Measurements from ENCODE around the gene KPTN. TPM values are rescaled to one million over a fixed set of nuclear protein-coding genes. Genes with fewer than 3 reads are reported as not detected.

The KPTN gene
- total RNA-seq, 1 experiment from 2014 or later, result 9.9 TPM

DNA sequence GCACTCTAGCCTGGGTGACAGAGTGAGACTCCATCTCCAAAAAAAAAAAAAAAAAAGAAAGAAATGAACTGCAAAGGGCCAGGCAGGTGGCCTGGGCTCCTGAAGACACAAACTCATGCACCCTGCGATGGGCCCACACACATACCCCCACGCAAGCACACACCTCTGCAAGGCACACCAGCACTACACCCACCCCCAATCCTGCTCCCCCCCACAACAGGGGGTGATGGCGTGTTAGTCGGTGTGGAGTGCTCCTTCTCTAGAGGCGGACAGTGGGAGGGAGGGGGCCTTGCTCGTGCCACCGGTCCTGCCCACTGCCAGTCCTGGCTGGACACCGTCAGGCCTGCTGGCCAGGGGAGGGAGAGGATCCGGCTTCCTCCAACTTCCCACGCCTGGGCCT lies 10.7 kb downstream of the KPTN start:
- Histone ChIP-seq H3K36me3 (replicated peaks; ENCODE audit: control insufficient read depth, insufficient read depth, low read length) (no peaks in the 10 kb centered on the region), H3K27me3 (ENCODE audit: control insufficient read depth, insufficient read depth, low read length) (peaks cover 22% of the 10 kb centered on the region), H3K4me3 (ENCODE audit: insufficient read depth, low read depth, low read length) (no peak overlapping the region)
- DNase-seq, result peak; percentile 49

DNA sequence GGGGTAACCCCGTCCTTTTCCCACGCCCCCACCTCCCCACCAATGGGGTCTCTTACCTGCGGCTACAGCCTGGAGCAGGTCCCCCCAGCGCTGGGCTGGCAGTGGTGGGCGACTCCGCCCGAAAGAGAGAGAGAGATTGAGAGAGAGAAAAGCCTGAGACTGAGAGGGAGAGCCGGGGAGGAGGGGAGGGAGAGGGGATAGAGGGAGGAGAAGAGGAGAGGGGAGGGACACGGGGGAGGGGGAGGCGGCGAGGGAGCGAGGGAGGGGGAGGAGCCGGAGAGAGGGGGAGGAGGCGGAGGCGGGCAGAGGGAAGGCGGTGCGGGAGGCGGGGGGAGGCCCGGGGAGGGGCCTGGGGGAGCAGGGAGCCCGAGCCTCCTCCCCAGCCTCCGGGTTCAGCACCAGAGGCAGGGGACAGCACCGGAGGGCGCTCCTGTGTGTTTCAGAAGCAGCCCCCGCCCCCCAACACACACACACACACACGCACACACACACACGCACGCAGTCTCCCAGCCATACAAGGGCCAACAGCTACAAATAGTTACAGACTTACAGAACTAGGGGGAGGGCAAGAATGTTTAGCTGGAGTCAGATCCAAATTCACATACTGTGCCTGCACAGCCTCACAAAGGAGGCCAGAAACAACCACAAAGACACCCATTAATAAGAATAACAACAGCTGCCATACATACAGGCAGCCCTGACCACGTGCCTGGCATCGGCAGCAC lies 12.1 kb downstream of the KPTN start, which contains the start of gene SLC8A2:
SLC8A2 (minus strand) TSS at position 161 of the 725 bp plus-strand sequence. CDS start 5,490 bp downstream, outside the sequence.
- peak; percentile 100 for DNase-seq
- no peaks in the 10 kb centered on the region for H3K36me3 ChIP-seq (replicated peaks; ENCODE audit: control insufficient read depth, insufficient read depth, low read length)
- peaks cover 22% of the 10 kb centered on the region for H3K27me3 ChIP-seq (ENCODE audit: control insufficient read depth, insufficient read depth, low read length)
- peak within 1 kb of the TSS; percentile 59 for H3K4me3 ChIP-seq (ENCODE audit: insufficient read depth, low read depth, low read length)

GRCh38 chr19:47471381-47471732 lies 12.7 kb downstream of the KPTN start:
- H3K27me3 ChIP-seq (ENCODE audit: control insufficient read depth, insufficient read depth, low read length), result peaks cover 22% of the 10 kb centered on the region
- peak overlapping the region; percentile 59 for H3K4me3 ChIP-seq (ENCODE audit: insufficient read depth, low read depth, low read length)

GRCh38 chr19:47470447-47471195 lies 13.4 kb downstream of the KPTN start:
- peak overlapping the region; percentile 59 for H3K4me3 ChIP-seq (ENCODE audit: insufficient read depth, low read depth, low read length)
- H3K36me3 ChIP-seq (replicated peaks; ENCODE audit: control insufficient read depth, insufficient read depth, low read length), result no peaks in the 10 kb centered on the region
- peak; percentile 59 for DNase-seq
- peaks cover 22% of the 10 kb centered on the region for H3K27me3 ChIP-seq (ENCODE audit: control insufficient read depth, insufficient read depth, low read length)

More at GRCh38 chr19:47471381-47471732, 12.7 kb downstream of the KPTN start:
- DNase-seq, result no peak
- H3K36me3 ChIP-seq (replicated peaks; ENCODE audit: control insufficient read depth, insufficient read depth, low read length), result no peaks in the 10 kb centered on the region

- DNase-seq, result peak; percentile 51
- Histone ChIP-seq H3K27me3 (ENCODE audit: control insufficient read depth, insufficient read depth, low read length) (peaks cover 22% of the 10 kb centered on the region), H3K36me3 (replicated peaks; ENCODE audit: control insufficient read depth, insufficient read depth, low read length) (no peaks in the 10 kb centered on the region), H3K4me3 (ENCODE audit: insufficient read depth, low read depth, low read length) (no peak overlapping the region)
These were observed 14.3 kb downstream of the KPTN start for GRCh38 chr19:47469719-47470118.

GRCh38 chr19:47469363-47469700 lies 14.7 kb downstream of the KPTN start:
- no peak overlapping the region for H3K4me3 ChIP-seq (ENCODE audit: insufficient read depth, low read depth, low read length)

DNA sequence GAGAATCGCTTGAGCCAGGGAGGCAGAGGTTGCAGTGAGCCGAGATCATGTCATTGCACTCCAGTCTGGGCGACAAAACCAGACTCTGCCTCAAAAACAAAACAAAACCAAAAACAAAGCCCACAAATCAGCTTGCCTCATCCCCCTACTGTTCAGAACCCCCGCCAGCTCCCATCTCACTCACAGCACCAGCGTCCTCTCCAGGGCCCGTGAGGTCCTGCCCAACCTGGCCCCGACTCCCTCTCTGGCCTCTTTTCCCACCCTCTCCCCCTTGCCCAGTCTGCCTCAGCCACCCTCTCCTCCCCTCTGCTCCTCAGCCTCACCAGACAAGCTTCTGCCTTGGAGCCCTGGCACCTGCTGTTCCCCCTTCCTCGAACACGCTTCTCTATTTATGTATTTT lies 16.1 kb downstream of the KPTN start:
- H3K36me3 ChIP-seq (replicated peaks; ENCODE audit: control insufficient read depth, insufficient read depth, low read length), result no peaks in the 10 kb centered on the region
- H3K27me3 ChIP-seq (ENCODE audit: control insufficient read depth, insufficient read depth, low read length), result peaks cover 22% of the 10 kb centered on the region
- H3K4me3 ChIP-seq (ENCODE audit: insufficient read depth, low read depth, low read length), result no peak overlapping the region
- DNase-seq, result peak; percentile 72

More at GRCh38 chr19:47469363-47469700, 14.7 kb downstream of the KPTN start:
- no peaks in the 10 kb centered on the region for H3K36me3 ChIP-seq (replicated peaks; ENCODE audit: control insufficient read depth, insufficient read depth, low read length)
- DNase-seq, result peak; percentile 48
- peaks cover 22% of the 10 kb centered on the region for H3K27me3 ChIP-seq (ENCODE audit: control insufficient read depth, insufficient read depth, low read length)

DNA sequence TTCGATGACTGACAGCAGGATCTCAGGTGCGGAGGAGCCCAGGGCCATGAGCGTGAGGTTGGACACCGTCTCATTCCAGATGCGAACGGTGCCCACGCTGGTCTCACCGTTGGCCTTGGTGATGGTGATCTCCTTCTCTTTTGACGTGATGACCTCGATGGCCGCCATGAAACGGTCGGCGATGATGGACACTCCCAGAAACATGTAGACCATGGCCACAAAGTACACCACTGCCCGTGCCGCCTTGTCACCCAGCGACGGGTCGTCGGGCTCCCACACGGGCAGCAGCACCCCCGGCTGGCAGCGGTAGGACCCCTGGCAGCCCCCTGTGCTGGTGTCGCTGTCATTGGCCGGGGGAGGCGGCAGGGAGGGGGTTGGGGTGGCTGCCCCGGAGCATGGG lies 18.1 kb downstream of the KPTN start:
- no peak for DNase-seq
- Histone ChIP-seq H3K4me3 (ENCODE audit: insufficient read depth, low read depth, low read length) (no peak overlapping the region), H3K27me3 (ENCODE audit: control insufficient read depth, insufficient read depth, low read length) (peaks cover 19% of the 10 kb centered on the region), H3K36me3 (replicated peaks; ENCODE audit: control insufficient read depth, insufficient read depth, low read length) (no peaks in the 10 kb centered on the region)

- peaks cover 9% of the 10 kb centered on the region for H3K27me3 ChIP-seq (ENCODE audit: control insufficient read depth, insufficient read depth, low read length)
- no peaks in the 10 kb centered on the region for H3K36me3 ChIP-seq (replicated peaks; ENCODE audit: control insufficient read depth, insufficient read depth, low read length)
- H3K4me3 ChIP-seq (ENCODE audit: insufficient read depth, low read depth, low read length), result no peak overlapping the region
- peak; percentile 28 for DNase-seq
These were observed 19.2 kb downstream of the KPTN start for GRCh38 chr19:47464675-47465419.

DNA sequence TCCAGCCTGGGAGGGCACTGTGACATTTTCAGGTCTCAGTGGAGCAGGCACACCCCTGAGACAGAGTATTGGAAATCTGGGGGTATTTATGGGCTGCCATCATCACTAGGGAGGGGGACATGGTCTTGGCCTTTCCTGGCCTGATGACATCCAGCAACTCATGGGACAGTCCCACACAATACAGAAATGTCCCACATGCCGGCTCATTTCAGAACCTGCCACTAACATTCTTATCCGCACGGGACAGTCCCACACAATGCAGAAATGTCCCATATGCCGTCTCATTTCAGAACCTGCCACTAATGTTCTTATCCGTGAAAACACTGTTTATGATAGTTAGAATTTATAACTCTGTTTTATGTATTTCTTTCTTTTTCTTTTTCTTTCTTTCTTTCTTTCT lies 22.1 kb downstream of the KPTN start:
- no peak for DNase-seq
- no peak overlapping the region for H3K4me3 ChIP-seq (ENCODE audit: insufficient read depth, low read depth, low read length)
- peaks cover 13% of the 10 kb centered on the region for H3K27me3 ChIP-seq (ENCODE audit: control insufficient read depth, insufficient read depth, low read length)
- H3K36me3 ChIP-seq (replicated peaks; ENCODE audit: control insufficient read depth, insufficient read depth, low read length), result no peaks in the 10 kb centered on the region

GRCh38 chr19:47459477-47459876 lies 24.5 kb downstream of the KPTN start:
- no peak for DNase-seq
- peaks cover 15% of the 10 kb centered on the region for H3K27me3 ChIP-seq (ENCODE audit: control insufficient read depth, insufficient read depth, low read length)

DNA sequence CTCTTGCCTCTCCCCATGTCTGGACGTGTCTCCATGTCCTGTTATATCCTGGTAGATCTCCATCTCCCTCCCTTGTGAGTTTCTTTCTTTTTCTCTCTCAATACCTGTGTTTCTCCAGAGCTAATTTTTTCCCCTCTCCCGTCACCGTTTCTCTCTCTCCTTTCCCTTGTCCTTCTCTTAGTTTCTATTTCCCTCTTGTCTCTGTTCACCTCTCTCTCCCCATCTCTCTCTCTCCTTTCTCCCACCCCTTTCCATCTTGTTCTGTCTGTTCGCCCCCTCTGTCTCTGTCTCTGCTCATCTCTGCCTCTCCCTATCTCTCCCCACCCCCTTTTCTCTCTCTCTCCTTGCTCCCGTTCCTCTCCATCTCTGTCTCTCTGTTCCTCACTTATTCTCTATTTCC lies 25.3 kb downstream of the KPTN start:
- no peak for DNase-seq
- Histone ChIP-seq H3K36me3 (replicated peaks; ENCODE audit: control insufficient read depth, insufficient read depth, low read length) (no peaks in the 10 kb centered on the region), H3K4me3 (ENCODE audit: insufficient read depth, low read depth, low read length) (no peak overlapping the region), H3K27me3 (ENCODE audit: control insufficient read depth, insufficient read depth, low read length) (peaks cover 15% of the 10 kb centered on the region)

More at GRCh38 chr19:47459477-47459876, 24.5 kb downstream of the KPTN start:
- Histone ChIP-seq H3K4me3 (ENCODE audit: insufficient read depth, low read depth, low read length) (no peak overlapping the region), H3K36me3 (replicated peaks; ENCODE audit: control insufficient read depth, insufficient read depth, low read length) (no peaks in the 10 kb centered on the region)

DNA sequence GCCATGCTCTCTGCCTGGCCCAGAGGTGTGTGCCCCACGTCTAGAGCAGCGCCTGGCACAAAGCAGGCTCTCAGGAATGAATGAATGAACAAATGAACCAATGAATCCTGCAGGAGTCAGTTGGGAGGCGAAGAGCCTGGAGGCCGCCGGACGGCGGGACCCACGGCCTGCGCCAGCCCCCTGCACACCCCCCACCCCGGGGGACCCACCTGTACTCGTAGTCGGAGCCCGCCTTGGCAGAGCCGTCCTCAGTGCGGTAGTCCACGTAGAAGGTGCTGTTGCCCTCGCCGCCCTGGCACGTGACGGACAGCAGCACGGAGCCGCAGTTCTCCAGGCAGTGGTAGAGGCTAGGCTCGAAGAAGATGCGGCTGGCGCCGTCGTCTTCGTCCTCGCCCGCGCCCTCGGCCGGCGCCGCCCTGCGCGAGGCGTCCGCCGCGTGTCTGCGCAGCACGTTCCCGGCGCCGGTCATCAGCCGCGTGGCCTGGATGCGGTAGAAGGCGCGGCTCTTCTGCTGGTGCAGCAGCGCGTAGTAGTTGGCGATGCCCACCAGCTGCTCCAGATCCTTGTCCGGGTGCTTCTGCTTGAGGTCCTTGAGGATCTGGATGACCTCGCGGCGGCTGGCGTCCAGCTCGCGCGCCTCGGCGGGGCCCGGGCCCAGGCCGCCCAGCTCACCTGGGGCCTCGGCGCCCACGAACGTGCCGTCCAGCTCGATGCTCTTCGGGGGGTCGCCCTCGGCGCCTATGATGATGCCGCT lies 27.1 kb downstream of the KPTN start:
- Histone ChIP-seq H3K36me3 (replicated peaks; ENCODE audit: control insufficient read depth, insufficient read depth, low read length) (no peaks in the 10 kb centered on the region), H3K4me3 (ENCODE audit: insufficient read depth, low read depth, low read length) (no peak overlapping the region), H3K27me3 (ENCODE audit: control insufficient read depth, insufficient read depth, low read length) (peaks cover 15% of the 10 kb centered on the region)
- no peak for DNase-seq

DNA sequence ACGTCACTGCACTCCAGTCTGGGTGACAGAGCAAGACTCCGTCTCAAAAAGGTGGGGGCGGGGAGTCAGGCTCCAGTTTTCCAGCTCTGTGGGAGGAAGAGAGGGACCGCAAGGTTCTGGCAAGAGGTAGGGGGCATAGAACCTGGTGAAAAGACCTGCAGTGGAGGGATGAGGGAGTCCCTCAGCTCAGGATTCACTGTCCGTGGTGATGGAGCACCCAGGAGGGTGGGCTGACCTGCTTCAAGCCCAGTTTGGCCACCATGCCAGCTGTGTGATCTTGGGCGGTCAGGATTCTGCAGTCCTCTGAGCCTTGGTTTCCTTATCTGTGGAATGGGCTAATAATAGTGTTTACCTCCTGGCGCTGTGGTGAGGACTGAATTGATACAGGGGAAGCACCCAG lies 33.5 kb downstream of the KPTN start:
- Histone ChIP-seq H3K36me3 (replicated peaks; ENCODE audit: control insufficient read depth, insufficient read depth, low read length) (no peaks in the 10 kb centered on the region), H3K4me3 (ENCODE audit: insufficient read depth, low read depth, low read length) (no peak overlapping the region), H3K27me3 (ENCODE audit: control insufficient read depth, insufficient read depth, low read length) (peaks cover 20% of the 10 kb centered on the region)
- DNase-seq, result no peak
